Mononuclear cell (primary cell): Measurements from ENCODE around the gene DAPK1. TPM values are rescaled to one million over a fixed set of nuclear protein-coding genes. Genes with fewer than 3 reads are reported as not detected.

Experiments used
- H3K27me3 ChIP-seq: 2 replicates; pipeline ENCODE4 v1.6.0; 2011; ENCODE audit warnings: low read length, control low read depth; ENCODE audit not compliant: insufficient read depth
- H3K4me1 ChIP-seq: 2 replicates; pipeline ENCODE4 v1.5.1; 2011; ENCODE audit warnings: mild to moderate bottlenecking, low read length, control low read depth; ENCODE audit not compliant: insufficient read depth
- H3K4me3 ChIP-seq: 2 replicates; pipeline ENCODE4 v1.5.1; 2011; ENCODE audit warnings: mild to moderate bottlenecking, low read length, moderate library complexity
- H3K9me3 ChIP-seq: 2 replicates; pipeline ENCODE4 v1.5.1; 2011; ENCODE audit warnings: low read depth, mild to moderate bottlenecking, control low read depth, low read length
- total RNA-seq: library from RNA; depleted of rRNA; stranded (reverse); fragments of >200 nt; gene quantifications from one replicate; pipeline ENCODE4 v1.2.3, GENCODE V29; 2012

DAPK1 gene
- total RNA-seq, 1 donor: 21.8 TPM

- Histone ChIP-seq H3K4me1 (peaks cover 19% of the 10 kb centered on the region), H3K9me3 (no peaks in the 10 kb centered on the region), H3K27me3 (no peaks in the 10 kb centered on the region), H3K4me3 (no peak overlapping the region)
These were observed 189.5 kb downstream of the DAPK1 start for GRCh38 chr9:87687207-87687606.

GRCh38 chr9:87694236-87694755, 196.6 kb downstream of the DAPK1 start:
- Histone ChIP-seq H3K4me1 (no peaks in the 10 kb centered on the region), H3K9me3 (no peaks in the 10 kb centered on the region), H3K4me3 (no peak overlapping the region), H3K27me3 (no peaks in the 10 kb centered on the region)

GRCh38 chr9:87695523-87695922, 197.9 kb downstream of the DAPK1 start:
- Histone ChIP-seq H3K9me3 (no peaks in the 10 kb centered on the region), H3K4me1 (no peaks in the 10 kb centered on the region), H3K27me3 (no peaks in the 10 kb centered on the region), H3K4me3 (no peak overlapping the region)

GRCh38 chr9:87696641-87697040, 199.0 kb downstream of the DAPK1 start:
- no peak overlapping the region for H3K4me3 ChIP-seq
- H3K4me1 ChIP-seq: no peaks in the 10 kb centered on the region
- H3K27me3 ChIP-seq: no peaks in the 10 kb centered on the region
- H3K9me3 ChIP-seq: no peaks in the 10 kb centered on the region

GRCh38 chr9:87698069-87698809, 200.6 kb downstream of the DAPK1 start:
- Histone ChIP-seq H3K4me1 (no peaks in the 10 kb centered on the region), H3K27me3 (no peaks in the 10 kb centered on the region), H3K4me3 (no peak overlapping the region), H3K9me3 (no peaks in the 10 kb centered on the region)

- no peak overlapping the region for H3K4me3 ChIP-seq
- no peaks in the 10 kb centered on the region for H3K9me3 ChIP-seq
- no peaks in the 10 kb centered on the region for H3K4me1 ChIP-seq
- H3K27me3 ChIP-seq: no peaks in the 10 kb centered on the region
These were observed 202.2 kb downstream of the DAPK1 start for GRCh38 chr9:87699835-87700234.

GRCh38 chr9:87701491-87701890, 203.8 kb downstream of the DAPK1 start:
- Histone ChIP-seq H3K9me3 (no peaks in the 10 kb centered on the region), H3K4me1 (no peaks in the 10 kb centered on the region), H3K4me3 (no peak overlapping the region), H3K27me3 (no peaks in the 10 kb centered on the region)

- Histone ChIP-seq H3K27me3 (no peaks in the 10 kb centered on the region), H3K4me1 (no peaks in the 10 kb centered on the region), H3K9me3 (no peaks in the 10 kb centered on the region)
These were observed 204.3 kb downstream of the DAPK1 start for GRCh38 chr9:87701931-87702421.

GRCh38 chr9:87702921-87703320, 205.3 kb downstream of the DAPK1 start:
- Histone ChIP-seq H3K9me3 (no peaks in the 10 kb centered on the region), H3K4me1 (peaks cover 3% of the 10 kb centered on the region)

More at GRCh38 chr9:87701931-87702421, 204.3 kb downstream of the DAPK1 start:
- H3K4me3 ChIP-seq: no peak overlapping the region

GRCh38 chr9:87703636-87704276, 206.1 kb downstream of the DAPK1 start:
- no peaks in the 10 kb centered on the region for H3K9me3 ChIP-seq
- H3K27me3 ChIP-seq: no peaks in the 10 kb centered on the region
- peaks cover 9% of the 10 kb centered on the region for H3K4me1 ChIP-seq
- no peak overlapping the region for H3K4me3 ChIP-seq

More at GRCh38 chr9:87702921-87703320, 205.3 kb downstream of the DAPK1 start:
- Histone ChIP-seq H3K4me3 (no peak overlapping the region), H3K27me3 (no peaks in the 10 kb centered on the region)

GRCh38 chr9:87704342-87704741, 206.7 kb downstream of the DAPK1 start:
- no peaks in the 10 kb centered on the region for H3K9me3 ChIP-seq
- H3K4me3 ChIP-seq: no peak overlapping the region
- H3K4me1 ChIP-seq: peaks cover 15% of the 10 kb centered on the region
- no peaks in the 10 kb centered on the region for H3K27me3 ChIP-seq

- peaks cover 23% of the 10 kb centered on the region for H3K4me1 ChIP-seq
- no peaks in the 10 kb centered on the region for H3K27me3 ChIP-seq
- H3K9me3 ChIP-seq: no peaks in the 10 kb centered on the region
These were observed 208.5 kb downstream of the DAPK1 start for GRCh38 chr9:87706066-87706739.

GRCh38 chr9:87707805-87708506, 210.3 kb downstream of the DAPK1 start:
- H3K4me3 ChIP-seq: no peak overlapping the region

More at GRCh38 chr9:87706066-87706739, 208.5 kb downstream of the DAPK1 start:
- H3K4me3 ChIP-seq: no peak overlapping the region

GRCh38 chr9:87708546-87708945, 210.9 kb downstream of the DAPK1 start:
- Histone ChIP-seq H3K4me3 (no peak overlapping the region), H3K4me1 (peaks cover 30% of the 10 kb centered on the region), H3K9me3 (no peaks in the 10 kb centered on the region), H3K27me3 (no peaks in the 10 kb centered on the region)

More at GRCh38 chr9:87707805-87708506, 210.3 kb downstream of the DAPK1 start:
- Histone ChIP-seq H3K27me3 (no peaks in the 10 kb centered on the region), H3K4me1 (peaks cover 25% of the 10 kb centered on the region), H3K9me3 (no peaks in the 10 kb centered on the region)
